Uterus (tissue), 4 donors: Measurements from ENCODE around the gene TMCO4. TPM values are rescaled to one million over a fixed set of nuclear protein-coding genes. Genes with fewer than 3 reads are reported as not detected.

Source experiments
- DNase-seq, 2 donors: peaks; one replicate each; pipeline ENCODE4 v3.0.0-alpha.2; 2019 to 2020
- H3K27ac ChIP-seq, 2 donors: fragments of 200-600 bp; sonication (generic); 1 replicate in 1 of 2; 2 replicates in 1 of 2; pipeline ENCODE4 v1.5.1; 2016 to 2018
- H3K27me3 ChIP-seq, 2 donors: fragments of 200-600 bp; sonication (generic); one replicate each; pipeline ENCODE4 v1.5.1; 2018 to 2019; ENCODE audit warnings: control low read depth in 1 of 2
- H3K36me3 ChIP-seq, 2 donors: fragments of 200-600 bp; sonication (generic); one replicate each; pipeline ENCODE4 v1.5.1; 2019; ENCODE audit warnings: control low read depth in 1 of 2
- H3K4me1 ChIP-seq, 2 donors: fragments of 200-600 bp; sonication (generic); one replicate each; pipeline ENCODE4 v1.5.1; 2018 to 2019; ENCODE audit warnings: control low read depth in 1 of 2
- H3K4me3 ChIP-seq, 2 donors: fragments of 200-600 bp; sonication (generic); 1 replicate in 1 of 2; 2 replicates in 1 of 2; pipeline ENCODE4 v1.5.1; 2018 to 2019; ENCODE audit warnings: mild to moderate bottlenecking in 1 of 2
- H3K9me3 ChIP-seq, 2 donors: fragments of 200-600 bp; sonication (generic); one replicate each; pipeline ENCODE4 v1.5.1; 2019; ENCODE audit warnings: control low read depth in 1 of 2
- CTCF ChIP-seq, 4 experiments: fragments of 200-600 bp in 2 of 4; fragments of 450-650 bp in 2 of 4; sonication (generic) in 2 of 4; IDR thresholded peaks; one replicate each; pipeline ENCODE4 v1.5.1; 2016 to 2019; ENCODE audit warnings: antibody characterized with exemption in 4 of 4, mild to moderate bottlenecking in 2 of 4, moderate library complexity in 1 of 4
- POLR2A ChIP-seq, 2 donors: fragments of 450-650 bp; IDR thresholded peaks; one replicate each; pipeline ENCODE4 v1.6.1; 2016; ENCODE audit warnings: antibody characterized with exemption in 2 of 2, mild to moderate bottlenecking in 1 of 2, moderate library complexity in 1 of 2
- intact Hi-C: fragments of 100-400 bp; cut with DNase I; formaldehyde crosslinking; loops from one replicate; pipeline ENCODE4 v1.15.1; 2023; ENCODE audit warnings: low total_unique reads
- total RNA-seq, 4 donors: library from RNA; depleted of rRNA in 3 of 4; stranded (reverse); fragments of >200 nt in 3 of 4; gene quantifications; one replicate each; pipeline versions ENCODE4 v1.1.0 to v1.2.4, GENCODE V29; 2014 to 2023
- donor health status: DM: yes; HTN: yes; CAD: no.

TMCO4 gene
- total RNA-seq, 4 donors from 2014 or later, result 11.8 to 41.2 (median 21.8) TPM

- Histone ChIP-seq H3K27me3 (no peaks in the 10 kb centered on the region), H3K27ac (no peak overlapping the region), H3K4me3 (no peak overlapping the region), H3K4me1 (no peaks in the 10 kb centered on the region), H3K36me3 (no peaks in the 10 kb centered on the region), H3K9me3 (no peaks in the 10 kb centered on the region)
- TF ChIP-seq POLR2A (IDR thresholded peaks at IDR 0.05) (no peak), CTCF (IDR thresholded peaks at IDR 0.05) (no peak)
- intact Hi-C loops, result no loop called here
- DNase-seq, result no peak
These were observed 19.3 kb downstream of the TMCO4 start for GRCh38 chr1:19780267-19780877.

GRCh38 chr1:19776933-19777332 is 22.8 kb downstream of the TMCO4 start:
- intact Hi-C loops, result no loop called here
- Histone ChIP-seq H3K27me3 (no peaks in the 10 kb centered on the region), H3K27ac (no peak overlapping the region), H3K4me1 (no peaks in the 10 kb centered on the region), H3K36me3 (no peaks in the 10 kb centered on the region), H3K9me3 (no peaks in the 10 kb centered on the region), H3K4me3 (no peak overlapping the region)
- TF ChIP-seq POLR2A (IDR thresholded peaks at IDR 0.05) (no peak), CTCF (IDR thresholded peaks at IDR 0.05) (no peak)
- no peak for DNase-seq

- DNase-seq, result no peak
- no peak overlapping the region for H3K4me3 ChIP-seq
- no peaks in the 10 kb centered on the region for H3K27me3 ChIP-seq
- TF ChIP-seq POLR2A (IDR thresholded peaks at IDR 0.05) (no peak), CTCF (IDR thresholded peaks at IDR 0.05) (no peak)
- H3K4me1 ChIP-seq, result no peaks in the 10 kb centered on the region
- no peaks in the 10 kb centered on the region for H3K36me3 ChIP-seq
- intact Hi-C loops, result no loop called here
- no peaks in the 10 kb centered on the region for H3K9me3 ChIP-seq
- H3K27ac ChIP-seq, result no peak overlapping the region
These were observed 23.4 kb downstream of the TMCO4 start for GRCh38 chr1:19776287-19776686.

GRCh38 chr1:19775831-19776230 is 23.9 kb downstream of the TMCO4 start:
- Histone ChIP-seq H3K9me3 (no peaks in the 10 kb centered on the region), H3K36me3 (no peaks in the 10 kb centered on the region), H3K27me3 (no peaks in the 10 kb centered on the region), H3K4me1 (no peaks in the 10 kb centered on the region), H3K27ac (no peak overlapping the region), H3K4me3 (no peak overlapping the region)
- no peak for DNase-seq
- intact Hi-C loops, result no loop called here
- no peak for TF ChIP-seq CTCF (IDR thresholded peaks at IDR 0.05)

- Histone ChIP-seq H3K4me1 (no peaks in the 10 kb centered on the region), H3K27ac (no peak overlapping the region), H3K4me3 (no peak overlapping the region), H3K9me3 (no peaks in the 10 kb centered on the region), H3K36me3 (no peaks in the 10 kb centered on the region), H3K27me3 (no peaks in the 10 kb centered on the region)
- TF ChIP-seq CTCF (IDR thresholded peaks at IDR 0.05), result no peak
- no peak for TF ChIP-seq POLR2A (IDR thresholded peaks at IDR 0.05)
- intact Hi-C loops, result no loop called here
- no peak for DNase-seq
These were observed 24.4 kb downstream of the TMCO4 start for GRCh38 chr1:19775317-19775716.
